Erythroblast (primary cell): ENCODE data around the gene USP3.

ENCODE experiments used
- GATA1 ChIP-seq: IDR thresholded peaks from 2 replicates; pipeline ENCODE4 v1.6.1; 2011; ENCODE audit warnings: low read depth, mild to moderate bottlenecking, control low read depth, low read length, moderate library complexity
- POLR2A ChIP-seq: IDR thresholded peaks from 2 replicates; pipeline ENCODE4 v1.6.1; 2011; ENCODE audit warnings: mild to moderate bottlenecking, low read length

- TF ChIP-seq POLR2A (no peak), GATA1 (no peak)
These were observed 6.5 kb upstream of the USP3 start for GRCh38 chr15:63497642-63498467.
